Panc1 (cell line): ENCODE data around the gene SLTM. TPM values are rescaled to one million over a fixed set of nuclear protein-coding genes. Genes with fewer than 3 reads are reported as not detected.

Experiments
- ATAC-seq: fragments of 200-7000 bp; cut with Tn5 transposase; 2 replicates; pipeline ENCODE4 v1.9.1; 2020; ENCODE audit warnings: mild to moderate bottlenecking, moderate library complexity
- BruUV-seq: library from RNA; stranded (reverse); fragments of 400-500 nt; replicated peaks from 2 replicates; lab custom pipeline; 2021; lab: Mats Ljungman, UMichigan
- CTCF ChIA-PET: fragments of 300-600 bp; sonication (Branson Sonifier 250); formaldehyde crosslinking; loops from one replicate; lab custom pipeline; 2022; ENCODE audit warnings: antibody characterized with exemption; lab: Charles Lee
- POLR2A ChIA-PET: fragments of 300-600 bp; sonication (Branson Sonifier 250); formaldehyde crosslinking; loops from one replicate; lab custom pipeline; 2022; ENCODE audit warnings: antibody characterized with exemption; lab: Charles Lee
- DNase-seq: peaks from one replicate; pipeline ENCODE4 v3.0.0-alpha.2; 2010; ENCODE audit warnings: low read depth, low spot score
- H3K27ac ChIP-seq: 2 replicates; pipeline ENCODE4 v1.5.1; 2011; ENCODE audit warnings: mild to moderate bottlenecking, low read length, inconsistent platforms
- H3K27me3 ChIP-seq: fragments of 200-500 bp; sonication (Bioruptor generic); 2 replicates; pipeline ENCODE4 v1.6.0; 2014; ENCODE audit warnings: low read length, inconsistent platforms; ENCODE audit not compliant: control insufficient read depth, insufficient read depth
- H3K36me3 ChIP-seq: fragments of 200-500 bp; sonication (Bioruptor generic); 2 replicates; pipeline ENCODE4 v1.5.1; 2014; ENCODE audit warnings: inconsistent platforms, mild to moderate bottlenecking, low read length, moderate library complexity; ENCODE audit not compliant: control insufficient read depth, insufficient read depth
- H3K4me1 ChIP-seq: 2 replicates; pipeline ENCODE4 v1.5.1; 2011; ENCODE audit warnings: inconsistent platforms, mild to moderate bottlenecking, low read length, moderate library complexity; ENCODE audit not compliant: control insufficient read depth, insufficient read depth
- H3K4me3 ChIP-seq, 2 experiments: 2 replicates each; pipeline ENCODE4 v1.5.1; 2011 to 2012; ENCODE audit warnings: low read depth in 2 of 2, low read length in 2 of 2, mild to moderate bottlenecking in 2 of 2, inconsistent platforms in 1 of 2, moderate library complexity in 1 of 2
- H3K9me3 ChIP-seq: fragments of 200-500 bp; sonication (Bioruptor generic); 2 replicates; pipeline ENCODE4 v1.5.1; 2014; ENCODE audit warnings: low read depth, mild to moderate bottlenecking, inconsistent platforms, low read length, moderate library complexity; ENCODE audit not compliant: control insufficient read depth, insufficient read depth
- CTCF ChIP-seq: fragments of 450-650 bp; IDR thresholded peaks from 2 replicates; pipeline ENCODE4 v1.5.1; 2017; ENCODE audit warnings: mild to moderate bottlenecking
- POLR2AphosphoS5 ChIP-seq: IDR thresholded peaks from 2 replicates; pipeline ENCODE4 v1.6.1; 2012; ENCODE audit warnings: mild to moderate bottlenecking, low read depth, low read length, moderate library complexity
- REST ChIP-seq, 2 experiments: IDR thresholded peaks; 2 replicates each; pipeline ENCODE4 v1.6.1; 2011 to 2012; ENCODE audit warnings: low read depth in 2 of 2, control low read depth in 1 of 2, low read length in 1 of 2, mild to moderate bottlenecking in 1 of 2, moderate library complexity in 1 of 2; ENCODE audit not compliant: insufficient read depth in 1 of 2
- SIN3A ChIP-seq: IDR thresholded peaks from 2 replicates; pipeline ENCODE4 v1.6.1; 2012; ENCODE audit warnings: low read depth, mild to moderate bottlenecking, low read length, moderate library complexity, borderline replicate concordance; ENCODE audit not compliant: insufficient read depth
- TCF7L2 ChIP-seq: IDR thresholded peaks from 2 replicates; pipeline ENCODE4 v1.6.1; 2011; ENCODE audit warnings: mild to moderate bottlenecking, low read depth, low read length, inconsistent platforms
- in situ Hi-C: cut with HindIII; loops from 2 replicates; pipeline ENCODE4 v1.10.0; 2016; ENCODE audit warnings: low sequenced_read_pairs, low pct_unique_long_range_greater_than_20kb
- intact Hi-C: fragments of 100-400 bp; cut with micrococcal nuclease; formaldehyde crosslinking; loops from one replicate; pipeline ENCODE4 v1.10.0; 2022; ENCODE audit not compliant: unreplicated experiment
- total RNA-seq: library from RNA; stranded (reverse); gene quantifications from one replicate; pipeline ENCODE4 v1.2.1, GENCODE V29; 2021; ENCODE audit not compliant: unreplicated experiment

Gene SLTM
- total RNA-seq, 1 experiment from 2014 or later: 75.7 TPM

DNA sequence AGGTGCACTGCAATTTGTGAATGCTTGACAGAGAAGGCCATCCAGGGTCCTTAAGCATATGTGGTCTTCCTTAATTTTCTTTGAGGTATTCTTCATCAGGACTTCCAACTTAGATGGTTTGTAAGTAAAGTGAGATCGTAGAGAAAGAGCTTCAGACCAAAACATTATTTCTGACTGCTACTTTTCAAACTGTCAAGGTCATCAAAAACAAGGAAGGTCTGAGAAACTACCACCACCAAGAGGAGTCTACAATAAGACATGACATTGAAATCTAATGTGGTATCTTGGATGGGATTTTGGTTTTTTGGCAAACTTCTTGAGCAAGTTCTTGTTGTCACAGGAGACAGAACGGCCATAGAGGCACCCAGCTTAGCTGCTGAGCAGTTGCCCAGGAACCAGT lies 34.0 kb upstream of the SLTM start:
- H3K9me3 ChIP-seq: no peaks in the 10 kb centered on the region
- in situ Hi-C loops: no loop called here
- ChIA-PET POLR2A (interaction anchor here (0.5 kb wide), 1 partner anchor 9 kb away, joined by 7 read pairs; no protein-coding TSS in a partner anchor), CTCF (no interaction called here)
- H3K36me3 ChIP-seq: no peaks in the 10 kb centered on the region
- intact Hi-C loops: loop anchor here (5.0 kb wide), 1 partner anchor 740 kb away; no protein-coding TSS in a partner anchor
- DNase-seq: no peak
- no TSS peak for BruUV-seq
- ATAC-seq: no peak
- TF ChIP-seq REST (IDR thresholded peaks at IDR 0.05; ENCODE audit: insufficient read depth in 1 of 2, low read depth in 2 of 2, low read length in 1 of 2) (no peak), POLR2AphosphoS5 (no peak), TCF7L2 (no peak), SIN3A (no peak), CTCF (no peak)
- H3K27ac ChIP-seq: no peak overlapping the region
- H3K4me1 ChIP-seq: no peaks in the 10 kb centered on the region
- no peaks in the 10 kb centered on the region for H3K27me3 ChIP-seq
- no peak overlapping the region for H3K4me3 ChIP-seq

GRCh38 chr15:58966698-58967097 lies 33.2 kb upstream of the SLTM start:
- ATAC-seq (no peak), DNase-seq (no peak)
- no peak for TF ChIP-seq POLR2AphosphoS5
- TF ChIP-seq REST (IDR thresholded peaks at IDR 0.05; ENCODE audit: insufficient read depth in 1 of 2, low read depth in 2 of 2, low read length in 1 of 2): no peak
- TF ChIP-seq CTCF: no peak
- no peak for TF ChIP-seq TCF7L2
- no peak for TF ChIP-seq SIN3A
- Histone ChIP-seq H3K9me3 (no peaks in the 10 kb centered on the region), H3K4me3 (no peak overlapping the region), H3K36me3 (no peaks in the 10 kb centered on the region), H3K27me3 (no peaks in the 10 kb centered on the region), H3K4me1 (no peaks in the 10 kb centered on the region), H3K27ac (no peak overlapping the region)
- BruUV-seq: no TSS peak
- ChIA-PET CTCF (no interaction called here), POLR2A (no interaction called here)
- in situ Hi-C loops (no loop called here), intact Hi-C loops (loop anchor here (5.0 kb wide), 1 partner anchor 739 kb away; no protein-coding TSS in a partner anchor)
